ENCODE results near the gene SPATA7. TPM values are rescaled to one million over a fixed set of nuclear protein-coding genes. Genes with fewer than 3 reads are reported as not detected.

Gene SPATA7
- total RNA-seq, 1 donor from 2014 or later: 32.7 TPM

GRCh38 chr14:88476214-88476774, 90.8 kb downstream of the SPATA7 start:
- H3K36me3 Mint-ChIP-seq (ENCODE audit: insufficient read depth): peaks cover 57% of the 10 kb centered on the region
- no peak for DNase-seq (ENCODE audit: low spot score, unreplicated experiment)
- H3K27me3 Mint-ChIP-seq: no peaks in the 10 kb centered on the region
- peaks cover 11% of the 10 kb centered on the region for H3K4me1 Mint-ChIP-seq (ENCODE audit: low read depth)
- no peak overlapping the region for H3K4me3 Mint-ChIP-seq (ENCODE audit: low read depth)
- no peaks in the 10 kb centered on the region for H3K9me3 Mint-ChIP-seq (ENCODE audit: low read depth)
- TF ChIP-seq, protein P1, sequence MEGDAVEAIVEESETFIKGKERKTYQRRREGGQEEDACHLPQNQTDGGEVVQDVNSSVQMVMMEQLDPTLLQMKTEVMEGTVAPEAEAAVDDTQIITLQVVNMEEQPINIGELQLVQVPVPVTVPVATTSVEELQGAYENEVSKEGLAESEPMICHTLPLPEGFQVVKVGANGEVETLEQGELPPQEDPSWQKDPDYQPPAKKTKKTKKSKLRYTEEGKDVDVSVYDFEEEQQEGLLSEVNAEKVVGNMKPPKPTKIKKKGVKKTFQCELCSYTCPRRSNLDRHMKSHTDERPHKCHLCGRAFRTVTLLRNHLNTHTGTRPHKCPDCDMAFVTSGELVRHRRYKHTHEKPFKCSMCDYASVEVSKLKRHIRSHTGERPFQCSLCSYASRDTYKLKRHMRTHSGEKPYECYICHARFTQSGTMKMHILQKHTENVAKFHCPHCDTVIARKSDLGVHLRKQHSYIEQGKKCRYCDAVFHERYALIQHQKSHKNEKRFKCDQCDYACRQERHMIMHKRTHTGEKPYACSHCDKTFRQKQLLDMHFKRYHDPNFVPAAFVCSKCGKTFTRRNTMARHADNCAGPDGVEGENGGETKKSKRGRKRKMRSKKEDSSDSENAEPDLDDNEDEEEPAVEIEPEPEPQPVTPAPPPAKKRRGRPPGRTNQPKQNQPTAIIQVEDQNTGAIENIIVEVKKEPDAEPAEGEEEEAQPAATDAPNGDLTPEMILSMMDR (IDR thresholded peaks at IDR 0.05; ENCODE audit: unreplicated experiment): no peak
- H3K27ac Mint-ChIP-seq: no peak overlapping the region

- Mint-ChIP-seq H3K27ac (no peak overlapping the region), H3K36me3 (ENCODE audit: insufficient read depth) (peaks cover 57% of the 10 kb centered on the region), H3K4me3 (ENCODE audit: low read depth) (no peak overlapping the region), H3K4me1 (ENCODE audit: low read depth) (peaks cover 11% of the 10 kb centered on the region), H3K27me3 (no peaks in the 10 kb centered on the region), H3K9me3 (ENCODE audit: low read depth) (no peaks in the 10 kb centered on the region)
- no peak for DNase-seq (ENCODE audit: low spot score, unreplicated experiment)
- TF ChIP-seq, protein P1 (IDR thresholded peaks at IDR 0.05; ENCODE audit: unreplicated experiment): no peak
Observed at GRCh38 chr14:88476825-88477224, 91.4 kb downstream of the SPATA7 start.

DNA sequence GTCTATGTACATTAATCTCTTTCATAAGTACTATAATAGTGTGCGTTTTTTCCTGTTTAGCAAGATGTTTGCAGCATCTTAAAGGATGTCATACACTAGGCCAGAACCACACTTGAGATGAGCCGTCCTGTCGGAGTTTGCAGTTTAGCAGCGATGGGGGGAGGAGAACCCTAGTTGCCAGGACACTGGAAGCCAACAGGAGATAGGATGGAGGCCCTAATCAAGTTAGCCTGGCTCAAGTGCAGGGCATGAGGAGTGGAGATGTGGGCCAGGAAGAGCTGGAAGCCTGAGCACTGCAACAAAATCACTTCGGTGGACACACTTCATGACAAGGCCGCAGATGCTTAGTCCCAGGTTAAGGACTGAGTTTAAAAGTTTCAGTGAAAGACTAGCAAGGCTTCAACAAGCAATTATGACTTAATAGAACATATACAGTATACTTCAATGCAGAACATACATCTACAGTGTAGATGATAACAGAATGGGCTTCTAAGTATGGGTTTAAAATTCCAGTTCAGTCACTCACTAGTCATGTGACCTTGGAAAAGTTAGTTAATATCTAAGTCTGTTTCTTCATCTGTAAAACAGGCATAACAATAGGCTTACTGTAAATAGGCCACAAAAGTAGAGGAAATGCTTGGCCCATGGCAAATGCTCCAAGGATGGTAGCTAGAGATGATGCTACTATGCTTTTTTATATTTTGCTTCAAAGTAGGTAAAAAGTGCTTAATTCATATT, 92.2 kb downstream of the SPATA7 start:
- Mint-ChIP-seq H3K27me3 (no peaks in the 10 kb centered on the region), H3K27ac (no peak overlapping the region), H3K36me3 (ENCODE audit: insufficient read depth) (peaks cover 56% of the 10 kb centered on the region), H3K4me1 (ENCODE audit: low read depth) (peaks cover 11% of the 10 kb centered on the region), H3K4me3 (ENCODE audit: low read depth) (no peak overlapping the region), H3K9me3 (ENCODE audit: low read depth) (no peaks in the 10 kb centered on the region)
- TF ChIP-seq, protein P1 (IDR thresholded peaks at IDR 0.05; ENCODE audit: unreplicated experiment): no peak
- DNase-seq (ENCODE audit: low spot score, unreplicated experiment): no peak

GRCh38 chr14:88478931-88479330, 93.5 kb downstream of the SPATA7 start:
- DNase-seq (ENCODE audit: low spot score, unreplicated experiment): no peak
- no peaks in the 10 kb centered on the region for H3K9me3 Mint-ChIP-seq (ENCODE audit: low read depth)
- H3K4me1 Mint-ChIP-seq (ENCODE audit: low read depth): peaks cover 3% of the 10 kb centered on the region
- TF ChIP-seq, protein P1 (IDR thresholded peaks at IDR 0.05; ENCODE audit: unreplicated experiment): no peak
- H3K27ac Mint-ChIP-seq: no peak overlapping the region
- peaks cover 53% of the 10 kb centered on the region for H3K36me3 Mint-ChIP-seq (ENCODE audit: insufficient read depth)
- no peak overlapping the region for H3K4me3 Mint-ChIP-seq (ENCODE audit: low read depth)
- no peaks in the 10 kb centered on the region for H3K27me3 Mint-ChIP-seq

DNA sequence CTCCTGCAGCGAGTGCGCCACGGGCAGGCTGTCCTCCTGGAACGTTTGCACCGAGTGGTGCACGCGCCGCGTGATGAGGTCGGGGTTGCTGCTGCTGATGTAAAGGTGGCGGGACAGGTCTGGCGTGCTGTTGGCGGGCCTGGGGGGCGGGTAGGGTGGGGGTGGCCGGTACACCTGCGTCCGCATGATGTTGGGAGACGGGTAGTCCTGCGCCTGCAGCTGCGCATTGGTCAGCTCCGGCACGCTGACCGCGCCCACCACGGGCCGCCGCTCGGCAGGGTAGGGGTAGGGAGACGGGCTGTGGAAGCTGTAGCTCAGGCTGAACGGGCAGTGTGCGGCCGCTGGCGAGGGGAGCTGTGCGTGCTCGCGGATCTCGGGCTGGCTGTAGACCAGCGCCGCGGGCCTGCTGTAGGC, 94.1 kb downstream of the SPATA7 start:
- Mint-ChIP-seq H3K4me3 (ENCODE audit: low read depth) (no peak overlapping the region), H3K4me1 (ENCODE audit: low read depth) (peaks cover 1% of the 10 kb centered on the region), H3K27ac (no peak overlapping the region), H3K36me3 (ENCODE audit: insufficient read depth) (peaks cover 53% of the 10 kb centered on the region), H3K9me3 (ENCODE audit: low read depth) (no peaks in the 10 kb centered on the region), H3K27me3 (no peaks in the 10 kb centered on the region)
- TF ChIP-seq, protein P1 (IDR thresholded peaks at IDR 0.05; ENCODE audit: unreplicated experiment): no peak
- DNase-seq (ENCODE audit: low spot score, unreplicated experiment): no peak

Measured in progenitor cell of endocrine pancreas (in vitro differentiated cells).